ENCODE measurements around the gene ESR1.
"Not testable (repeated sequence)": the region's sequence is repeated elsewhere in the genome, so short reads cannot be mapped to it uniquely, and the experiment has no call there.

DNA sequence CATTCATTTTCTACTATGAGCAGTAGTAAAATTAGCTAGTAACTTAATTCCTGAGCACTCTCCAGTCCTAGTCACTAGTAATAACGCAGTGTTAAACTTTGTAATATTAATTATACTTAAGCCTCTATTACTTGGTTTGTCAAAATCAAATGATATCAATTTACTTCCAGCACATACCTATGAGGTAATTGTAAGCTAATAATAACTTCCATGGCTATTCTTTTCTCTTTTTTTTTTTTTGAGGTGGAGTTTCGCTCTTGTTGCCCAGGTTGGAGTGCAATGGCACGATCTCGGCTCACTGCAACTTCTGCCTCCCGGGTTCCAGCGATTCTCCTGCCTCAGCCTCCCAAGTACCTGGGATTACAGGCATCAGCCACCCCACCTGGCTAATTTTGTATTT is 219.3 kb downstream of the ESR1 start:
- not testable (repeated sequence) for TF ChIP-seq SUZ12 (IDR thresholded peaks at IDR 0.05; ENCODE audit: extremely low read depth, insufficient read depth, insufficient read length); YY1 (IDR thresholded peaks at IDR 0.05; ENCODE audit: insufficient read depth, insufficient read length); ZNF274 (IDR thresholded peaks at IDR 0.05; ENCODE audit: low read depth, low read length)
